OCI-LY7 (cell line): ENCODE results near the gene NTM.

ENCODE experiments used
- EZH2phosphoT487 ChIP-seq: fragments of 200-600 bp; sonication (generic); IDR thresholded peaks from 2 replicates; pipeline ENCODE4 v1.6.1; 2018; ENCODE audit warnings: low read depth, borderline replicate concordance, mild to moderate bottlenecking, mixed run types, antibody characterized with exemption, low read length, moderate library complexity, mixed read lengths
- TF ChIP-seq, protein P1 (sequence below): fragments of 200-600 bp; sonication (generic); conservative IDR thresholded peaks from 2 replicates; pipeline ENCODE4 v1.5.1; 2014; ENCODE audit warnings: mild to moderate bottlenecking, antibody characterized with exemption, low read length, moderate library complexity, mixed read lengths

GRCh38 chr11:131454490-131454889 is 84.1 kb downstream of the NTM start:
- TF ChIP-seq EZH2phosphoT487 = no peak
- TF ChIP-seq, protein P1, sequence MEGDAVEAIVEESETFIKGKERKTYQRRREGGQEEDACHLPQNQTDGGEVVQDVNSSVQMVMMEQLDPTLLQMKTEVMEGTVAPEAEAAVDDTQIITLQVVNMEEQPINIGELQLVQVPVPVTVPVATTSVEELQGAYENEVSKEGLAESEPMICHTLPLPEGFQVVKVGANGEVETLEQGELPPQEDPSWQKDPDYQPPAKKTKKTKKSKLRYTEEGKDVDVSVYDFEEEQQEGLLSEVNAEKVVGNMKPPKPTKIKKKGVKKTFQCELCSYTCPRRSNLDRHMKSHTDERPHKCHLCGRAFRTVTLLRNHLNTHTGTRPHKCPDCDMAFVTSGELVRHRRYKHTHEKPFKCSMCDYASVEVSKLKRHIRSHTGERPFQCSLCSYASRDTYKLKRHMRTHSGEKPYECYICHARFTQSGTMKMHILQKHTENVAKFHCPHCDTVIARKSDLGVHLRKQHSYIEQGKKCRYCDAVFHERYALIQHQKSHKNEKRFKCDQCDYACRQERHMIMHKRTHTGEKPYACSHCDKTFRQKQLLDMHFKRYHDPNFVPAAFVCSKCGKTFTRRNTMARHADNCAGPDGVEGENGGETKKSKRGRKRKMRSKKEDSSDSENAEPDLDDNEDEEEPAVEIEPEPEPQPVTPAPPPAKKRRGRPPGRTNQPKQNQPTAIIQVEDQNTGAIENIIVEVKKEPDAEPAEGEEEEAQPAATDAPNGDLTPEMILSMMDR = no peak
